Lower leg skin (tissue), 3 donors: ENCODE measurements around the gene DTD2.

Experiments used
- CTCF ChIP-seq, 3 donors: fragments of 450-650 bp; IDR thresholded peaks; one replicate each; pipeline ENCODE4 v1.5.1; 2016; ENCODE audit warnings: antibody characterized with exemption in 3 of 3, mild to moderate bottlenecking in 3 of 3, moderate library complexity in 2 of 3
- POLR2A ChIP-seq, 2 donors: fragments of 450-650 bp; IDR thresholded peaks; one replicate each; pipeline ENCODE4 v1.6.1; 2016 to 2017; ENCODE audit warnings: antibody characterized with exemption in 2 of 2, mild to moderate bottlenecking in 1 of 2, moderate library complexity in 1 of 2

- TF ChIP-seq POLR2A (IDR thresholded peaks at IDR 0.05) (no peak), CTCF (IDR thresholded peaks at IDR 0.05) (no peak)
Observed at GRCh38 chr14:31421200-31421599, 36.1 kb downstream of the DTD2 start.
